NCI-H1092 treated with DMSO at 0.1 percent for 48 hours (cell line): ENCODE measurements around the gene NRIP2.

Experiments
- DNase-seq: peaks from one replicate; lab custom pipeline; 2025; lab: John Stamatoyannopoulos, UW

Gene NRIP2

GRCh38 chr12:2844786-2845185, 10.0 kb upstream of the NRIP2 start:
- DNase-seq, result no peak

GRCh38 chr12:2842948-2843347, 8.1 kb upstream of the NRIP2 start:
- DNase-seq, result no peak

- peak; percentile 29 for DNase-seq
These were observed 6.3 kb upstream of the NRIP2 start for GRCh38 chr12:2841056-2841650.

GRCh38 chr12:2836574-2836973, 1.7 kb upstream of the NRIP2 start:
- DNase-seq, result no peak

- DNase-seq, result no peak
These were observed 1.0 kb upstream of the NRIP2 start for GRCh38 chr12:2835691-2836403.

GRCh38 chr12:2833810-2834209, 1.0 kb downstream of the NRIP2 start:
- DNase-seq, result no peak

- DNase-seq, result no peak
These were observed 1.5 kb downstream of the NRIP2 start for GRCh38 chr12:2833327-2833726.

- DNase-seq, result no peak
These were observed 2.2 kb downstream of the NRIP2 start for GRCh38 chr12:2832550-2833127.

- no peak for DNase-seq
These were observed 5.6 kb downstream of the NRIP2 start for GRCh38 chr12:2829275-2829674.

GRCh38 chr12:2826721-2827515, 7.9 kb downstream of the NRIP2 start:
- no peak for DNase-seq

- DNase-seq, result no peak
These were observed 8.8 kb downstream of the NRIP2 start for GRCh38 chr12:2826036-2826435.

GRCh38 chr12:2825132-2825531, 9.7 kb downstream of the NRIP2 start:
- no peak for DNase-seq

- no peak for DNase-seq
These were observed 10.3 kb downstream of the NRIP2 start for GRCh38 chr12:2824541-2824940.

- no peak for DNase-seq
These were observed 11.4 kb downstream of the NRIP2 start for GRCh38 chr12:2823483-2823882.

- no peak for DNase-seq
These were observed 14.4 kb downstream of the NRIP2 start for GRCh38 chr12:2820432-2820831.

- no peak for DNase-seq
These were observed 15.0 kb downstream of the NRIP2 start for GRCh38 chr12:2819810-2820209.

GRCh38 chr12:2813214-2814185, 21.3 kb downstream of the NRIP2 start:
- DNase-seq, result peak; percentile 81

- DNase-seq, result peak; percentile 100
These were observed 22.3 kb downstream of the NRIP2 start, which contains the start of gene ITFG2 for GRCh38 chr12:2812290-2813213. Gene ITFG2, plus strand, starts transcription at chr12:2812668. Its CDS starts 93 bp downstream, at chr12:2812761.

GRCh38 chr12:2811801-2812200, 23.0 kb downstream of the NRIP2 start:
- DNase-seq, result no peak

- DNase-seq, result no peak
These were observed 28.1 kb downstream of the NRIP2 start for GRCh38 chr12:2806700-2807099.
